NCI-H1436 treated with DMSO at 0.1 percent for 48 hours (cell line): Measurements from ENCODE around the gene LIFR.
"Not testable (repeated sequence)": the region's sequence is repeated elsewhere in the genome, so short reads cannot be mapped to it uniquely, and the experiment has no call there.

Experiments
- DNase-seq: peaks from one replicate; lab custom pipeline; 2025; lab: John Stamatoyannopoulos, UW

LIFR gene

DNA sequence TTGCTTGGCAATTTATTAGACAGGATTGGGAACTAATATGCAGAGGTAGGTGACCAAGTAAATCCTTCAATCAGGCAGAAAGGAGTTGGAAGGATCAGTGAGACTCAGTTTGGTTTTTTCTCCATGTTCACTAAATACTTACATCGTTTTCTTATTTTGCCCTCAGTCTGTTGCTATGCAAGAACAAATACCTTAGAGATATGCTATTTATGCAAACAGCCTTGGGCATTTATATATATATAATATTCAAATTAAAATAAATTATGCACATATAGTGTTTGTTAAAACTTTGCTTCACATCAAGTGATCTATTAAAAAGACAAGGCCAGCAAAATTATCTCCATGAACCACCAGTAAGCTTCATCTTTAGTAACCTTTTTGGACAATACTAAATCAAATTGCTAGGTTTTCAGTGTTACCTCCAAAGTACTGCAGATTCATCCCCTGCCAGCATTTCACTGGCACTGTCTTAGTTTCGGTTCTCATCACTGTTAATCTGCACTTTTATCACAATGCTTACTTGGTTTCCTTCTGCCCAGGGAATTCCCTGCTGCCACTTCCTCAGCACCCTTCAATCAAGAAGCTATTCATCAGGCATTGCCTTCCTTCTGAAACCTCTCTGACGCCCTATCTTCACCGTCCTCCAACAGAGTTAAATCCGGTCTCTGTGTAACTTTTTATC, 26.0 kb upstream of the LIFR start:
- no peak for DNase-seq

DNA sequence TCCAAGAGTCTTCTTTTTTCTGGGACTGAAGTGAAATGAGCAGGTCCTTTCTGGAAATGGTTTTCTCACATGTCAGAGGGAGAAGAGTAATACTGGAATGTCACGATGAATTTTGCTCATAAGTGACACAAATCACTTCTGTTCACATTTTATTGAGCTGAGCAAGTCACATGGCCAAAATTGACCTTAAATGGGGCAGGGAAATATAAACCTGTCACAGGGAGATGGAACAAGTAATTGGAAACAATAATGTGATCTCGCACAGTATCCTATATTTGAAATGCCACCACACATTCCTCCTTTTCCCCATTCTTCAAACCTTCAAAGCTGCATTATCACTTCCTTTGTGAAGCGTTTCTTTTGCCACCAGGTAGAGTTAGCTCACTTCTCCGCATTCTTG, 25.2 kb upstream of the LIFR start:
- DNase-seq, result no peak

DNA sequence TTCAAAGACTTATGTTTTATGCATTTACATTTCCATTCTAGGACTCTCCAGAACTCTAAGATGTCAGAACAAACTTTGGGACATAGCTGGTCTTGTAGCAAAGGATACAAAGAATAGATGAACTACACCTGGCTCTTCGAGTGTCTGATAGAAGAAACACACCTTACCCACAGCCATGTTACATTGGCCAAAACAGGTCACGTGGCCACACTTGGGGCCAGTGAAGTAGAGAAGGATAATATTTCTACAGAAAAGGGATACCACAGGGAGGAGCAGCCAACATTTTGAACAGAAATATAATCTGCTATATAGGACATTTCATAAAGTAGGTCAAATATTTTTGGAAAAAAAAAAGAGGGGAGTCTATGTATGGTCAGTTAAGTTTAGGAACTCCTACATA, 22.7 kb upstream of the LIFR start:
- no peak for DNase-seq

GRCh38 chr5:38576961-38577684, 20.7 kb upstream of the LIFR start:
- no peak for DNase-seq

GRCh38 chr5:38576442-38576841, 20.0 kb upstream of the LIFR start:
- no peak for DNase-seq

- DNase-seq, result no peak
Measured at GRCh38 chr5:38575476-38575875, 19.0 kb upstream of the LIFR start.

DNA sequence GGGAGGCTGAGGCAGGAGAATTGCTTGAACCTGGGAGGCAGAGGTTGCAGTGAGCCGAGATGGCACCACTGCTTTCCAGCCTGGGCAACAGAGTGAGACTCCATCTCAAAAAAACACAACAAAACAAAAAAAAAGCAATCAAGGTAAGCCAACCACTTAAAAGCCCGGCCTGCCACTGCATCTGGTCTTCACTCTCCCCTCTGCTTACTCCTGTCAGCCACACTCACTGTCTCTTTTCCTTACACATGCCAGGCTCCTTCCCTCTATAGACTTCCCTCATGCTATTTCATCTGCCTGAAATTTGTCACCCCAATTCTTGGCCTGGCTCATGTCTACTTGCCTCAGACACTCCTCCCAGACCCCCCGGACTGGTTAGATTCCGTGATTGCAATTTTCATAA, 17.6 kb upstream of the LIFR start:
- DNase-seq, result no peak

DNA sequence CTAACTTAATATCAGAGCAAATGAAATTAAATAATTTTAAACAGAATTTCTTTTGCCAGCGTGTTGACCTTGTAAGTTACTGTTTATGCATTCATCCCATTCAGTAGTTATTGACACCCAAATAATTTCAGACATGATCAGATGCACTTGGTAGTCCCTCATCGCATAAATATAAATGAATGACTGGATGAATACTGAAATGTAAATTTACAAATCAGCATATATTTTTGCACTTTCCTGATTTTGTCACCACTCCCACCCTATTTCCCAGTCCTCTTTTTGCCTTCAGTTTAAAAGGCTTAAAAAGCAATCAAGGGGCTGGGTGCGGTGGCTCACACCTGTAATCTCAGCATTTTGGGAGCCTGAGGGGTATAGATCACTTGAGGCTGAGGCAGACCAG, 17.1 kb upstream of the LIFR start:
- DNase-seq, result no peak

DNA sequence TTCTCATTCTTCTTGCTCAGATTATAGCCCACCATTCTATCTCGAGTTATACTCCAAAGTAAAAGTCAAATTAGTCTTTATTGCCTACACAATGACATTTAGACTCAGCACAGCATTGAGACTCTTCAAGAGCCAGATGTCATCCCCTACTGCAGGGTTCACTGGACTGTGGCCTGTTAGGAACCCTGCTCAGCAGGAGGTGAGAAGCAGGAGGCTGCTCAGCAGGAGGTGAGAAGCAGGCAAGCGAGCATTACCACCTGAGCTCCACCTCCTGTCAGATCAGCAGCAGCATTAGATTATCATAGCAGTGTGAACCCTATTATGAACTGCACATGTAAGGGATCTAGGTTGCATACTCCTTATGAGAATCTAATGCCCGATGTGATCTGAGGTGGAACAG, 12.7 kb upstream of the LIFR start:
- no peak for DNase-seq

DNA sequence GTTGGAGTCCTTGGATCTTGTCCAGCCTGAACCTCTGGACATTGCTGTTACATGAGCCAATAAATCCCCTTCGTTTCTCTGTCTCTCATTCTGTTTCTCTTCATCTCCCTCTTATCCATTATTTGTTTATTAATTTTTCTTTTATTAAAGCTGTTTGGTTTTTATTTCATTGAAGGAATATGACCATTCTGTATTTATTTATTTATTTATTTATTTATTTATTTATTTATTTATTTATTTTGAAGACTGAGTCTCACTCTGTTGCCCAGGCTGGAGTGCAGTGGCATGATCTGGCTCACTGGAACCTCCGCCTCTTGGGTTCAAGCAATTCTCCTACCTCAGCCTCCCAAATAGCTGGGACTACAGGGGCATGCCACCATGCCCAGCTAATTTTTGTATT, 10.9 kb upstream of the LIFR start:
- DNase-seq, result not testable (repeated sequence)

GRCh38 chr5:38563624-38564023, 7.2 kb upstream of the LIFR start:
- DNase-seq, result no peak

GRCh38 chr5:38562444-38563210, 6.2 kb upstream of the LIFR start:
- DNase-seq, result no peak

DNA sequence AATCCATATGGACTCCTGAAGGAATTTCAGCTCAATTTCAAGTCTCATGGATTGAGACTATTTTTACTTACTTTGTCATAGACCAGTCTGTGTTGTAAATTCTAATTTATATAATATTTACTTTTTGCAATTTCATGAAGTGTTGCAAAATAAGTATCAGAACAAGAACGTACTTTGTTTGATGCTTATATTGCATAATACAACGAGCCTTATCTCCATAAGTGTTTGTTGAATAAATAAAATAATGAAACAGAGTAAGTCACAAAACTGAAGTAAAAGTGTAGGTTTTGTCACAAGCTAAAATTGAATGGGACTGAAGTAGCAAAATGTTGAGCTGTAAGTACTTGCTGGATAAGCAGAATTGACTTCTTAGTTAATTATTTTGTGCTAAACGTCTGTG, 3.0 kb upstream of the LIFR start:
- no peak for DNase-seq

DNA sequence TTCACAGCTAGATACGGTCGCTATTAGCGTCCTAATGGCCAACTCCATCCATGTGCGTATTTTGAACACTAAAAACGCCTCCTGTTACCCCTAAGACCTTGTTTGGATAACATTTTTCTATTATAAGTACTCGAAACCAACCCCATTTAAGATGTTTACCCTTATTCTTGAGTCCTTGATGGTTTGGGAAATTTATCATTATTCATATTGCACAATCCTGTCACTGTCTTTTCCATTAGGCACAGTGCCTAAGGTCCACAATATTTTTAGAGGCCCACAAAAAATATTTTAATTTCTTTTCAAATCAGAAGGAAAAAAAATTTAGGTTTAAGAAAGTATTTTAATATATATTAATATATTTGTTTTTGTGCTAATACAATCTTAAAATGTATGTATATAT, 1.3 kb upstream of the LIFR start:
- no peak for DNase-seq

- no peak for DNase-seq
Measured at GRCh38 chr5:38557308-38557710, 863 bp upstream of the LIFR start.

DNA sequence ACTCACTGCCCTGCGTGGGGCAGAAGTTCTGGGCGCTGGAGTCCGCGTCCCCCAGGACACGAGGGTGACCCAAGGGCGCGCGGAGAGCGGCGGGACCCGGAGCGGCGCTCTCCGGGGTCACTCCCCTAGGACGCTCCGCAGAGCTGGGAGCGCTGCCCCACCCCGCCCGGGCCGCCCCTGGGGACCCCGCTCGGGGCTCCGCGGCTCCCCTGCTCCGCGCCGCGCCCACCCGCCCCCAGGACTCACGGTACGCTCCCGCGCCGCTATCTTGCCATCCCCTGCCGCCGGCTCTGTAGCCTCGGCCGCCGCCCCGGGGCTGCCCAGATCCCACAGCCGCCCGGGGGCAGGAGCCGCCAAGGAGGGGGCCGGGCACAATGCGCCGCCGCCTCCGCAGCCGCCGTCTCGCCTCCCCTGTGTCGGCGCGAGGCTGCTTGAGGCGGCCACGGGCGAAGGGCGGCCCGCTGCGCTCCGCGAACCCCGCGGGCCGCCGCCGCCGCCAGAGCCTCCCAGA, 303 bp downstream of the LIFR start:
- DNase-seq, result no peak

DNA sequence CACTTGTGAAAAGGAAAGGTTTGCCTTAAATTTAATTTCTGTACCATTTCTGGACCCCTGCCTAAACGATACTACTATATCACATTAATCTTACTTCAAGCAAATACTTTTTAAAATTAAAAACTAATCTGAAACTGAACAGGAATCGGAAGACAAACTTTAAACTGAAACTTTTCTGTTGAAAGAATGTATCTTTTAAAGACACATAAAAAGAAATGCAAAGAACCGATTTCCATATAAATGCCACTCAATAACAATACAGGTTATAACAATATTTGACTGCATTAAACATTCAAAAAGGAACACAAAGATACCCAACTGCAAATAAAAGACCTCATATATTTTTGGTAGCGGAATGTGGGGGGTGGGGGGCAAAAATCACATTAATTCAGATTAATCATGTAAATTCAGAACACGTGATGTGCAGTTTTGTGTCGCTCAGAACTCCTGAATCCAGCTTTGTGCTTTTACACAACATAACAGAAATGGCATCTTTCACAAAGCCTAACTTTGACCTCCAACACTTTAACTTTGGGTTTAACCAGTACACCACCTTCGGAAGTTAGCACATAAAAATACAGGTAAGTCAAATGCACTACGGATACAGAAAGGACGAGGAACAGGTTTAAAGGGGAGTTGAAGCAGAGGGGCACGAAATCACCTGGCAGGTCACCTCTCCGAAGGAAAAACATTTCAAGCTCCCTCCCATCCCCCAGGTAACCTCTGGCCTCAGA, 925 bp downstream of the LIFR start:
- DNase-seq, result no peak

GRCh38 chr5:38554861-38555260, 1.6 kb downstream of the LIFR start:
- DNase-seq, result no peak

DNA sequence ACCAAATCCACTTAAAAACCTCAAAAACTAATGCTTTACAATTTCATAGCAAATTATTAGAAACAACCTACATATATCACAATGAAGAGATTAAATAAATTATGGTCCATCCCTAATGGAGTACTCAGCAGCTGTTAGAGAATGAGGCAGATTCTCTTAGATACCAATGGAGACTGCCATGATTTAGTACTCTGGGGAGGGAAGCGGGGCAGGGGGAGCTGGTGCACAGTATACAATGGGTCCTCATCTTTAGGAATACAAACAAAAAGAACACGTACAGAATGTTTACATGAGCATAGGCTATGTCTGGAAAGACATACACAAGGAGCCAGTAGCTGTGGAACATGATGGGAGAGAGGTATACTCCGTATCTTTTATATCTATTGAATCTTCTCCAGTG, 2.0 kb downstream of the LIFR start:
- DNase-seq, result no peak

DNA sequence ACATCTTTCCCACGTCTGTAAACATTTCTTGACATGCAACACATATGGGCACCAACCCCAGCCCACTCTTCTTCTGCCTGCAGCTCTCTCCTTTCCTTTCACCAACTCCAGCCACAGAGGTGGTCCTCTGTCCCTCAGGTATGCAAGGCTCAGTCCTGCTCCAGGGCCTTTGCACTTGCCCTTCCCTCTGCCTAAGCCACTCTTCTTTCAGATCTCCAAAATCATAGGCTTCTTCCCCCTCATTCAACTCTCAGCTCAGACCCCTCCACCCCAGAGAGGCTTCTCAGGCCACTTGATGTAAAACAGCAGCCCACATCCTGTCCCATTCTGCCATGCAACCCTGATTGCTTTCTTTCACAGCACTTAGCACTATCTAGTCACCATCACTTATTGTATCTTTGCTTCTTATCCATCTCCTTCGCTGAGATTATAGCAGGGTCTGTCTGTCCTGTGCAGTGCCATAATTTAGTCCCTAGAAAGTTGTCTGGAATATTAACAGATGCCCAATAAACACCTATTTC, 3.4 kb downstream of the LIFR start:
- no peak for DNase-seq

GRCh38 chr5:38551030-38552017, 5.1 kb downstream of the LIFR start:
- no peak for DNase-seq
